Lung (tissue), 12 donors: ENCODE measurements around the gene SMTN. TPM values are rescaled to one million over a fixed set of nuclear protein-coding genes. Genes with fewer than 3 reads are reported as not detected.

Experiments used
- ATAC-seq: fragments of 200-7000 bp; cut with Tn5 transposase; one replicate; pipeline ENCODE4 v1.9.1; 2020; ENCODE audit warnings: moderate number of reproducible peaks; ENCODE audit not compliant: insufficient read depth, low FRiP score
- DNase-seq, 3 donors: peaks; one replicate each; pipeline ENCODE4 v3.0.0-alpha.2; 2013 to 2017
- H3K27ac ChIP-seq, 2 donors: one replicate each; pipeline ENCODE4 v1.5.1; 2013; ENCODE audit warnings: mild to moderate bottlenecking in 2 of 2, moderate library complexity in 2 of 2, control low read depth in 1 of 2, inconsistent platforms in 1 of 2, low read depth in 1 of 2, low read length in 1 of 2
- H3K27me3 ChIP-seq, 3 donors: one replicate each; pipeline ENCODE4 v1.5.1; 2013; ENCODE audit warnings: low read length in 2 of 3; ENCODE audit not compliant: control insufficient read depth in 3 of 3, insufficient read depth in 3 of 3
- H3K36me3 ChIP-seq, 4 donors: one replicate each; pipeline ENCODE4 v1.5.1; 2013; ENCODE audit warnings: low read length in 4 of 4, mild to moderate bottlenecking in 1 of 4, moderate library complexity in 1 of 4; ENCODE audit not compliant: control insufficient read depth in 4 of 4, insufficient read depth in 4 of 4
- H3K4me1 ChIP-seq, 5 donors: one replicate each; pipeline ENCODE4 v1.5.1; 2013; ENCODE audit warnings: low read length in 5 of 5, mild to moderate bottlenecking in 2 of 5, moderate library complexity in 1 of 5; ENCODE audit not compliant: control insufficient read depth in 5 of 5, insufficient read depth in 5 of 5
- H3K4me3 ChIP-seq: one replicate; pipeline ENCODE4 v1.5.1; 2013; ENCODE audit warnings: mild to moderate bottlenecking, control low read depth, moderate library complexity
- H3K9ac ChIP-seq, 2 donors: one replicate each; pipeline ENCODE4 v1.5.1; 2013; ENCODE audit warnings: low read length in 2 of 2, control low read depth in 1 of 2; ENCODE audit not compliant: insufficient read depth in 1 of 2
- H3K9me3 ChIP-seq, 4 donors: one replicate each; pipeline ENCODE4 v1.5.1; 2013; ENCODE audit warnings: low read length in 3 of 4, mild to moderate bottlenecking in 1 of 4, moderate library complexity in 1 of 4; ENCODE audit not compliant: control insufficient read depth in 4 of 4, insufficient read depth in 3 of 4
- CTCF ChIP-seq: IDR thresholded peaks from 2 replicates; pipeline ENCODE4 v1.5.1; 2012; ENCODE audit warnings: mild to moderate bottlenecking; ENCODE audit errors: control extremely low read depth, extremely low read depth
- WGBS, 2 donors: extraction: QIAGEN DNeasy Blood & Tissue Kit; methylation state at CpG; one replicate each; pipeline ENCODE4 v1.1.7; 2013; 5-methylcytosine and 5-hydroxymethylcytosine counted together
- polyA plus RNA-seq, 2 donors: library from polyadenylated mRNA; stranded (reverse); fragments of 200-250 nt; gene quantifications; one replicate each; pipeline ENCODE4 v1.2.1, GENCODE V29; 2013
- total RNA-seq, 2 donors: library from RNA; depleted of rRNA in 1 of 2; stranded (reverse); fragments of >200 nt in 1 of 2; gene quantifications; one replicate each; pipeline ENCODE4 v1.2.1, GENCODE V29; 2014 to 2021
- donor health status: control.
- donor health status: control.
- donor health status: Bipolar disorder and iron deficiency.
- donor health status: healthy.
- donor health status: DM: yes; HTN: yes; CAD: no.

The SMTN gene
- total and polyA plus RNA-seq, 4 donors: 30.8 to 101 (median 64.7) TPM

- ATAC-seq: no peak
- H3K9ac ChIP-seq: no peak overlapping the region
- H3K27me3 ChIP-seq: no peaks in the 10 kb centered on the region
- WGBS, 2 donors: 81 to 89% methylated on average over 33 of the region's 33 CpGs
- DNase-seq: peak in 1 of 3 donors; percentile 16
- TF ChIP-seq CTCF: no peak
- H3K36me3 ChIP-seq: peaks cover 7 to 28% (median 21%) of the 10 kb centered on the region in 4 donors
- no peak overlapping the region for H3K4me3 ChIP-seq
- no peak overlapping the region for H3K27ac ChIP-seq
- H3K9me3 ChIP-seq: no peaks in the 10 kb centered on the region
- peaks cover 0 to 11% (median 2%) of the 10 kb centered on the region in 5 donors for H3K4me1 ChIP-seq
Observed at GRCh38 chr22:31103899-31104694, 23.0 kb downstream of the SMTN start.

GRCh38 chr22:31104869-31105268 lies 23.8 kb downstream of the SMTN start:
- no peak overlapping the region for H3K27ac ChIP-seq
- no peak for ATAC-seq
- peaks cover 0 to 11% (median 2%) of the 10 kb centered on the region in 5 donors for H3K4me1 ChIP-seq
- DNase-seq: peak; percentile 28 to 42 (median 28)
- no peak overlapping the region for H3K9ac ChIP-seq
- no peaks in the 10 kb centered on the region for H3K27me3 ChIP-seq
- WGBS, 2 donors: 49 to 79% methylated on average over 35 of the region's 35 CpGs
- no peak overlapping the region for H3K4me3 ChIP-seq
- no peaks in the 10 kb centered on the region for H3K9me3 ChIP-seq
- peaks cover 5 to 21% (median 18%) of the 10 kb centered on the region in 4 donors for H3K36me3 ChIP-seq
- no peak for TF ChIP-seq CTCF

- Histone ChIP-seq H3K27me3 (no peaks in the 10 kb centered on the region), H3K4me3 (no peak overlapping the region)
Observed at GRCh38 chr22:31105282-31105929, 24.3 kb downstream of the SMTN start.

More at GRCh38 chr22:31105282-31105929, 24.3 kb downstream of the SMTN start:
- Histone ChIP-seq H3K4me1 (peaks cover 0 to 11% (median 2%) of the 10 kb centered on the region in 5 donors), H3K9ac (no peak overlapping the region), H3K36me3 (peaks cover 4 to 16% (median 14%) of the 10 kb centered on the region in 4 donors), H3K9me3 (no peaks in the 10 kb centered on the region), H3K27ac (no peak overlapping the region)
- DNase-seq (peak in 1 of 3 donors; percentile 14), ATAC-seq (no peak)
- WGBS, 2 donors: 76 to 82% methylated on average over 11 of the region's 11 CpGs
- no peak for TF ChIP-seq CTCF
